ENCODE results near the gene SLC22A3.

DNA sequence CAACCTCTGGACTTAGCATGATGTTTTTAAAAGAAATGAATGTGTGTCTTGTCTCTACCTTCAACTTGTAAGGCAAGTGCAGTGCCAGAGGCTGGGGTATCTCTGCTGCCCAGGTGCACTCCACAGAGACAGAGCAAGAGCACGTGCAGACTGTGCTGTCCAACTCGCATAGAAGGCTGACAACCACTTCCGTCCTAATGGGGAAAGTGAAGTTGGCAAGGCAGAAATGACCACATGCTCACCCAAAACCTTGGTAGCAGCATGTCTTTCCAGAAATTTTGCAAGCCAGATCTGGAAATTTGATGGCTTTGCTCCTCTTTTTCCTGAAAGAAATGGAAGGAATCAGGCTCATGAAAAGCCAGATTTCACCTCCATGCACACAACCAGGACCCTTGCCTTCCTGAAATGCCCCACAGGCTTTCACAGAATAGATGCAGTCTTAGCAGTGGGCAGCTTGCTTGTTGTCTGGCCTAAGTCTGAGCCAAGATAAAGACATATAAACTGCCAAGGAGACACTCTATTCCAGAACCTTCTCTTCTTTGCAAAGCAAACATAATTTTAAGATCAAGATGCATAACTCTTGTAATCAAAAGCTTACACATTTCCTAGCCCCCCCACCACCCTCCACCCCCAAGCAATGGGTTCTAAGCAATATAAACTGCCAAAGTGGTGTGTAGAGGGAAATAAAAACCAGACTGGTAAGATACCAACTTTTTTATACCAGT lies 26.8 kb downstream of the SLC22A3 start:
- TF ChIP-seq, protein P1, sequence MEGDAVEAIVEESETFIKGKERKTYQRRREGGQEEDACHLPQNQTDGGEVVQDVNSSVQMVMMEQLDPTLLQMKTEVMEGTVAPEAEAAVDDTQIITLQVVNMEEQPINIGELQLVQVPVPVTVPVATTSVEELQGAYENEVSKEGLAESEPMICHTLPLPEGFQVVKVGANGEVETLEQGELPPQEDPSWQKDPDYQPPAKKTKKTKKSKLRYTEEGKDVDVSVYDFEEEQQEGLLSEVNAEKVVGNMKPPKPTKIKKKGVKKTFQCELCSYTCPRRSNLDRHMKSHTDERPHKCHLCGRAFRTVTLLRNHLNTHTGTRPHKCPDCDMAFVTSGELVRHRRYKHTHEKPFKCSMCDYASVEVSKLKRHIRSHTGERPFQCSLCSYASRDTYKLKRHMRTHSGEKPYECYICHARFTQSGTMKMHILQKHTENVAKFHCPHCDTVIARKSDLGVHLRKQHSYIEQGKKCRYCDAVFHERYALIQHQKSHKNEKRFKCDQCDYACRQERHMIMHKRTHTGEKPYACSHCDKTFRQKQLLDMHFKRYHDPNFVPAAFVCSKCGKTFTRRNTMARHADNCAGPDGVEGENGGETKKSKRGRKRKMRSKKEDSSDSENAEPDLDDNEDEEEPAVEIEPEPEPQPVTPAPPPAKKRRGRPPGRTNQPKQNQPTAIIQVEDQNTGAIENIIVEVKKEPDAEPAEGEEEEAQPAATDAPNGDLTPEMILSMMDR (IDR thresholded peaks at IDR 0.05), result no peak
- no peak for TF ChIP-seq POLR2A (IDR thresholded peaks at IDR 0.05)
